ENCODE measurements around the gene TLL1. TPM values are rescaled to one million over a fixed set of nuclear protein-coding genes. Genes with fewer than 3 reads are reported as not detected.

The TLL1 gene
- total RNA-seq, 1 experiment from 2014 or later, result not detected

GRCh38 chr4:165877286-165877685, 4.2 kb downstream of the TLL1 start:
- Mint-ChIP-seq H3K27me3 (ENCODE audit: low read depth) (peaks cover 52% of the 10 kb centered on the region), H3K27ac (no peak overlapping the region), H3K9me3 (peaks cover 0 to 4% of the 10 kb centered on the region in 2 experiments; a peak in 1 of 5 replicates), H3K4me3 (no peak overlapping the region), H3K4me1 (peaks cover 21% of the 10 kb centered on the region in 2 experiments), H3K36me3 (ENCODE audit: insufficient read depth in 1 of 3, low read depth in 3 of 3) (no peaks in the 10 kb centered on the region)
- Histone ChIP-seq H3K4ac (ENCODE audit: low read depth, low read length) (no peak overlapping the region), H2AFZ (ENCODE audit: low read length) (no peak overlapping the region), H2BK20ac (ENCODE audit: low read depth, low read length, poor library complexity, severe bottlenecking) (no peak overlapping the region), H3K9me3 (ENCODE audit: control insufficient read depth, low read depth, low read length) (no peaks in the 10 kb centered on the region), H2BK120ac (ENCODE audit: low read depth, low read length, poor library complexity, severe bottlenecking) (no peak overlapping the region), H2BK5ac (ENCODE audit: insufficient read length, low read length) (no peak overlapping the region), H4K91ac (ENCODE audit: insufficient read length, low read depth, low read length) (no peak overlapping the region), H4K5ac (ENCODE audit: insufficient read length, low read depth, low read length) (no peak overlapping the region), H3K23me2 (ENCODE audit: insufficient read length, low read depth, low read length, poor library complexity, severe bottlenecking) (peaks cover 22% of the 10 kb centered on the region), H4K8ac (replicated peaks; ENCODE audit: insufficient read length, low read depth, low read length) (no peak overlapping the region), H3K23ac (ENCODE audit: insufficient read length, low read depth, low read length) (no peak overlapping the region), H3K9ac (ENCODE audit: extremely low read depth, insufficient read length, low read length) (no peak overlapping the region), H3K27me3 (ENCODE audit: insufficient read depth, low read length) (peaks cover 27% of the 10 kb centered on the region; the same call in 1 of the 2 replicates), H2BK15ac (ENCODE audit: low read depth, low read length) (no peak overlapping the region), H3K79me1 (ENCODE audit: insufficient read depth, low read depth, low read length, poor library complexity, severe bottlenecking) (no peaks in the 10 kb centered on the region), H4K20me1 (ENCODE audit: control insufficient read depth, insufficient read depth, insufficient read length) (no peaks in the 10 kb centered on the region), H2AK5ac (ENCODE audit: insufficient read length, low read length) (no peak overlapping the region), H3K79me2 (ENCODE audit: insufficient read depth, low read length) (no peaks in the 10 kb centered on the region), H3T11ph (ENCODE audit: low read length) (no peak overlapping the region), H3K18ac (ENCODE audit: insufficient read length, low read depth, low read length) (no peak overlapping the region), H3K27ac (ENCODE audit: insufficient read length, low read depth, low read length) (no peak overlapping the region), H2BK12ac (ENCODE audit: insufficient read length, low read depth, low read length) (no peak overlapping the region), H3K56ac (ENCODE audit: insufficient read length, low read depth, low read length) (no peak overlapping the region), H3K4me1 (ENCODE audit: insufficient read depth, low read length) (no peaks in the 10 kb centered on the region), H3K4me2 (ENCODE audit: insufficient read depth, insufficient read length, low read length) (no peak overlapping the region), H3K14ac (ENCODE audit: insufficient read depth, low read length) (no peak overlapping the region)
- no CpG with 5 or more reads among the region's 2 CpGs for WGBS (ENCODE audit: extremely low coverage, insufficient read length, low lambda C conversion rate)
- TF ChIP-seq CTCF (conservative IDR thresholded peaks at IDR 0.05), result no peak
- no peak for DNase-seq
